ENCODE results near the gene GALT. TPM values are rescaled to one million over a fixed set of nuclear protein-coding genes. Genes with fewer than 3 reads are reported as not detected.

Gene GALT
- total RNA-seq, 1 donor from 2014 or later, result 51.5 TPM

GRCh38 chr9:34606190-34606589 is 40.3 kb upstream of the GALT start:
- intact Hi-C loops (cut with micrococcal nuclease), result loop anchor here (10.0 kb wide), 1 partner anchor 201 kb away; no protein-coding TSS in a partner anchor
- no peaks in the 10 kb centered on the region for H3K9me3 ChIP-seq (replicated peaks)
- TF ChIP-seq CTCF (IDR thresholded peaks at IDR 0.05; ENCODE audit: borderline replicate concordance), result no peak

GRCh38 chr9:34606905-34607304 is 39.6 kb upstream of the GALT start:
- no peak for DNase-seq
- intact Hi-C loops (cut with micrococcal nuclease), result loop anchor here (10.0 kb wide), 1 partner anchor 202 kb away; no protein-coding TSS in a partner anchor
- Histone ChIP-seq H3K9me3 (replicated peaks) (no peaks in the 10 kb centered on the region), H3K27me3 (ENCODE audit: low read depth) (no peaks in the 10 kb centered on the region), H3K27ac (replicated peaks) (no peak overlapping the region), H3K36me3 (no peaks in the 10 kb centered on the region), H3K4me3 (no peak overlapping the region), H3K4me1 (peaks cover 22% of the 10 kb centered on the region)
- TF ChIP-seq CTCF (IDR thresholded peaks at IDR 0.05; ENCODE audit: borderline replicate concordance), result no peak

More at GRCh38 chr9:34606190-34606589, 40.3 kb upstream of the GALT start:
- Histone ChIP-seq H3K4me1 (peaks cover 15% of the 10 kb centered on the region), H3K4me3 (no peak overlapping the region), H3K27ac (replicated peaks) (no peak overlapping the region), H3K36me3 (no peaks in the 10 kb centered on the region), H3K27me3 (ENCODE audit: low read depth) (no peaks in the 10 kb centered on the region)
- DNase-seq, result no peak

- no peaks in the 10 kb centered on the region for H3K27me3 ChIP-seq (ENCODE audit: low read depth)
- TF ChIP-seq CTCF (IDR thresholded peaks at IDR 0.05; ENCODE audit: borderline replicate concordance), result no peak
- no peak for DNase-seq
- H3K4me1 ChIP-seq, result peaks cover 24% of the 10 kb centered on the region
- H3K9me3 ChIP-seq (replicated peaks), result no peaks in the 10 kb centered on the region
- intact Hi-C loops (cut with micrococcal nuclease), result loop anchor here (10.0 kb wide), 1 partner anchor 203 kb away; no protein-coding TSS in a partner anchor
- no peak overlapping the region for H3K4me3 ChIP-seq
- no peak overlapping the region for H3K27ac ChIP-seq (replicated peaks)
- no peaks in the 10 kb centered on the region for H3K36me3 ChIP-seq
Observed at GRCh38 chr9:34607331-34607730, 39.1 kb upstream of the GALT start.

GRCh38 chr9:34610434-34611206 is 35.9 kb upstream of the GALT start:
- H3K27ac ChIP-seq (replicated peaks), result peak overlapping the region; percentile 95

GRCh38 chr9:34611251-34611810 is 35.1 kb upstream of the GALT start:
- intact Hi-C loops (cut with micrococcal nuclease), result no loop called here
- peaks cover 33% of the 10 kb centered on the region for H3K4me1 ChIP-seq

More at GRCh38 chr9:34610434-34611206, 35.9 kb upstream of the GALT start:
- no peak for DNase-seq
- intact Hi-C loops (cut with micrococcal nuclease), result no loop called here
- Histone ChIP-seq H3K4me3 (peak overlapping the region; percentile 89), H3K27me3 (ENCODE audit: low read depth) (no peaks in the 10 kb centered on the region), H3K4me1 (peaks cover 33% of the 10 kb centered on the region), H3K36me3 (peaks cover 23% of the 10 kb centered on the region), H3K9me3 (replicated peaks) (no peaks in the 10 kb centered on the region)
- TF ChIP-seq CTCF (IDR thresholded peaks at IDR 0.05; ENCODE audit: borderline replicate concordance), result no peak

More at GRCh38 chr9:34611251-34611810, 35.1 kb upstream of the GALT start:
- no peak for DNase-seq
- H3K27me3 ChIP-seq (ENCODE audit: low read depth), result no peaks in the 10 kb centered on the region
- H3K27ac ChIP-seq (replicated peaks), result peak overlapping the region; percentile 95
- H3K36me3 ChIP-seq, result peaks cover 30% of the 10 kb centered on the region
- H3K9me3 ChIP-seq (replicated peaks), result no peaks in the 10 kb centered on the region
- no peak for TF ChIP-seq CTCF (IDR thresholded peaks at IDR 0.05; ENCODE audit: borderline replicate concordance)
- peak overlapping the region; percentile 89 for H3K4me3 ChIP-seq
